Measurements from ENCODE around the gene OR5L1.

Gene OR5L1

DNA sequence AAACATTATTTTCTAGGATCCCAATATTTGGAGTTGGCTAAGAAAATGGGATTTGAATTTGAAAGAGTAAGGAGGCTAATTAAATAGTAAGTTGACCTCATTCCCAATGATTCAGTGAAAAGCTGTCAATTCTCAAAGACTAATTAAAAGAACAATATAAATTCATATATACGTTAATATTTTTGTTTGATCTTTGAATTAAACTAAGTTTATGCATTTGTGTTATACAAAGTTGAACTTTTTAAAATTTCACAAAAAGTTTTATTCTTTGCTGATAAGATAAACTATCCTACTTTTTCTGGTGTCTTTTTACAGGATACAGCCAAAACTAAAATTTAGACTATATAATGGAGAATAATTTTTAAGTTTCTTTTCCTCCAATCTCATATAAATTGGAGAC, at the start of gene OR5L1:
Gene OR5L1 (plus strand): TSS at position 301 of the 400 bp plus-strand sequence. CDS start 100 bp downstream, outside the sequence.
- DNase-seq (ENCODE audit: low read depth), result no peak

DNA sequence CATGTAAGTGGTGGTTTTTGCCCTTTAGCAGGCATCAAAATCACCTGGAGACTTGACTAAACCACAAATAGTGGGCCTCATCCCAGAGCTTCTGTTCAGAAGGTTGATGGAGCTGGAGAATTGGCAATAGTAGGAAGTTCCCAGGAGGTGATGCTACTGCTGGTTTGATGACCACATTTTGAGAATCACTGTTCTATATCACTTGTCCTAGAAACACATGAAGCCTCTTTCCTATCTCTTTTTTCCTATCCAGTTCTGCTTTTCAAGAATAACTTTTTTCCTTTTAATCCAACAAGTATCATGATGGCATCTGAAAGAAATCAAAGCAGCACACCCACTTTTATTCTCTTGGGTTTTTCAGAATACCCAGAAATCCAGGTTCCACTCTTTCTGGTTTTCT, 38.0 kb upstream of the OR5L1 start, which contains the start of gene OR5D13:
Gene OR5D13 (plus strand): TSS at position 301 of the 400 bp plus-strand sequence. CDS start 0 bp downstream, at position 301.
- DNase-seq (ENCODE audit: low read depth), result no peak

DNA sequence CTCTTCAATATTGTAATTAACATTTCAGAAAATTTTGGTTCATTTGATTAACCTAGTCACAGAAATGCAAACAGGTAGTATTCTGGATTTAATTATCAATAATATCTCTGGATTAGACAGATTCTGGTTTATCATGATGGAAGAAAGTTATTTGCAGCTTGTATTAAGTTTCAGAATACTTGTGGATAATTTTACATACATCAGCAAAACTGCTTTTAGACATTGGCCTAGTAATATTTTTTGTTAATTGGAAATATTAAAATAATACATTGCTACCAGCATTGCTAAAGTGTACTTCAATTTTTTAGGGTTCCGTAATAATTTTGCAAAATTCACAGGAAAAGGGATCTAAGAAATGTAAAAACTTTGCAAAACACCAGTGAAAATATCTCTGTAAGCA, 19.6 kb upstream of the OR5L1 start:
- DNase-seq (ENCODE audit: low read depth), result no peak

DNA sequence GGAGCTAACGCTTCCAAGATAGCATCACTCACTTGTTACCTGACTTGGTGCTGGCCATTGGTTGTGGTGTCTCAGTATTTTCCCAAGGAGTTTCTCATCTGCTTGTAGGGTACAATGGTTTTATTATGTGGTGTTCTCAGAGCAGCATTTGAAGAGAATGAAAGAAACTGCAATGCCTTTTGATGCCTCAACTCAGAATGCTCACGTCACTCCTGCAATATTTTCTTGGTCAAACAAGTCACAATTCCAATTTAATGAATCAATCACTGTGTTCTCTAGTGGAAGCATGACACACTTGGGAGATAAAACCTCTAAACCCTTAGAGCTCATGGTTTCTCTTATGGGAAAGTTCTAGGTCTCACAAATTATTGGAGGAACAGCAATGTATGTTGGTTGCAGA, 17.8 kb upstream of the OR5L1 start:
- no peak for DNase-seq (ENCODE audit: low read depth)

DNA sequence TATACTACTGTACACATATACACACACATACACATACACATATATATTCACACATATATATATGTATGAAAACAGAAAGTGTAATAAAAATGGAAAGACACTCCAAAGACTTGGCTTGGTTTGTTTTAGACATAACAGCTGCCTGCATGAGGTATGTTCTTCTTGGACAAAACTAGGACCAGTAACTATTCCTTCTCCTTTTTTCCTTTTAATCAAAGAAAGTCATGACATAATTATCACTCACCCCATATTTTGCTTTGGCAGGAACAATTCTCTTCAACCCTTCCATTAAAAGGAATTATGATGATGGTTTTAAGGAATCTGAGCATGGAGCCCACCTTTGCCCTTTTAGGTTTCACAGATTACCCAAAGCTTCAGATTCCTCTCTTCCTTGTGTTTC, 15.9 kb upstream of the OR5L1 start, which contains the start of gene OR5D14:
Gene OR5D14 (plus strand): TSS at position 301 of the 400 bp plus-strand sequence. CDS start 0 bp downstream, at position 301.
- DNase-seq (ENCODE audit: low read depth), result no peak

DNA sequence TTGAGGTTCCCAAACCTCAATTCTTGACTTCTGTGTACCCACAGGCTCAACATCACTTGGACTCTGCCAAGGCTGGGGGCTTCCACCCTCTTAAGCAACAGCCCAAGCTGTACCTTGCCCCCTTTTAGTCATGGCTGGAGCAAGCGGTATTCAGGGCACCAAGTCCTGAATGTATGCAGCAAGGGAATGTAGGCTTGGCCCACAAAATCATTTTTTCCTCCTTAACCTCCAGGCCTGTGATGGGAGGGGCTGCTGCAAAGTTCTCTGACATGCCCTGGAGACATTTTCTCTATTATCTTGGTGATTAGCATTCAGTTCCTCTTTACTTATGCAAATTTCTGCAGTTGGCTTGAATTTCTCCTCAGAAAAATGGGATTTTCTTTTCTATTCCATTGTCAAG, 4.9 kb upstream of the OR5L1 start:
- DNase-seq (ENCODE audit: low read depth), result no peak

DNA sequence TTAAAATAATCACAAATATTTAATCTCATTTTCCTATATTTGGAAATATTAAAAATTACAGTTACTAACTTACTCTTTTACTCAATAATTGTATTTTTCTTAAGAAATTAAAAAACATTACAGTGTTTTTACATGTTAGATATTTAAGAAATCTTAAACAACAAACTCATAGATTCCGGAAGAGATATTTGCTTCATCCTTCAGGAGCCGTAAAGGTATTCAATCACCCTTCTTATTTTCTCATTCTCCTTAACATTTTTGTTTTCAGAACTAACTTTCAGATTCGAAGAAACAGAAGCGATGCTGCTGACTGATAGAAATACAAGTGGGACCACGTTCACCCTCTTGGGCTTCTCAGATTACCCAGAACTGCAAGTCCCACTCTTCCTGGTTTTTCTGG, 8.2 kb downstream of the OR5L1 start, which contains the start of gene OR5D18:
Gene OR5D18 (plus strand): TSS at position 301 of the 400 bp plus-strand sequence. CDS start 0 bp downstream, at position 301.
- no peak for DNase-seq (ENCODE audit: low read depth)

DNA sequence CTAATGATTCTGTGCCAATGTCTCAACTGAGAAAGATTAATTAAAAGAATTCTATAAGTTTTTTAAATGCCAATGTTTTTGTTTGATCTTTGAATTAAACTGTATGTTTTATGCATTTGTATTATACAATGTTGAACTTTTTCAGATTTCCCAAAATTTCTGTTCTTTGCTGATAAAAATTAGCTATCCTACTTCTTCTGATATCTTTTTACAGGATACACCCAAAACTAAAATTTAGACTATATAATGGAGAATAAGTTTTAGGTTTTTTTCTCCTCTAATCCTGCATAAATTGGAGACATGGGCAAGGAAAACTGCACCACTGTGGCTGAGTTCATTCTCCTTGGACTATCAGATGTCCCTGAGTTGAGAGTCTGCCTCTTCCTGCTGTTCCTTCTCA, 15.8 kb downstream of the OR5L1 start, which contains the start of gene OR5L2:
Gene OR5L2 (plus strand): TSS at position 301 of the 400 bp plus-strand sequence. CDS start 0 bp downstream, at position 301.
- no peak for DNase-seq (ENCODE audit: low read depth)

DNA sequence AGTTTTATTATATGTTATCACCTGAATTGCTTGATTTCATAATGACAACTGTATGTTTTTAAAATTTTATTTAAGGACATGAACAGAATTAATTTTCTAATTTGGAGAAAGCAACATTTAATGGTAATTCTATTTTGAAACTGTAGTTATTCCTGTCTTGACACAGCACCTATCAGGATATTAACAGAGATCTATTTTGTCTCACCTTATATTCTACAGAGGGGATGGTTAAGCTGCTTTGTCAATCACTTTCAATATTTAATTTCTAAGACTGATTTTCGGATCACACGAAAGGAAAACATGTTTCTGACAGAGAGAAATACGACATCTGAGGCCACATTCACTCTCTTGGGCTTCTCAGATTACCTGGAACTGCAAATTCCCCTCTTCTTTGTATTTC, 27.3 kb downstream of the OR5L1 start, which contains the start of gene OR5D16:
Gene OR5D16 (plus strand): TSS at position 301 of the 400 bp plus-strand sequence. CDS start 0 bp downstream, at position 301.
- DNase-seq (ENCODE audit: low read depth), result no peak

DNA sequence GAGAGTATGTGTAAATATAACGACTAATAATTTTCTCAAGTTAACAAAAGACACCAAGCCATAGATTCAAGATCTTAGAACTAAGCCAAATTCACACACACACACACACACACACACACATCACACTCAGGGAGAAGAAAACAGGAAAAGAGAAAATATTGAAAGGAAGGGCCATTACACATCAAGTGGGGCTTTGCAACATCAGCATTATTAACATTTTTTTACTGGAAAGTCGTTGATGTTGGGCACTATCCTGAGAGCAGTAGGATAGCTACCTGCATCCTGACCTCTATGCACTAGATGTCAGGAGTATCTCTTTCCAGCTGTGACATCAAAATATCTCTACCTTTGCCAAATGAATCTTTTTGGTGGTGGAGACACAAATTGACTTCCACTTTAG, 36.3 kb downstream of the OR5L1 start:
- DNase-seq (ENCODE audit: low read depth), result no peak

DNA sequence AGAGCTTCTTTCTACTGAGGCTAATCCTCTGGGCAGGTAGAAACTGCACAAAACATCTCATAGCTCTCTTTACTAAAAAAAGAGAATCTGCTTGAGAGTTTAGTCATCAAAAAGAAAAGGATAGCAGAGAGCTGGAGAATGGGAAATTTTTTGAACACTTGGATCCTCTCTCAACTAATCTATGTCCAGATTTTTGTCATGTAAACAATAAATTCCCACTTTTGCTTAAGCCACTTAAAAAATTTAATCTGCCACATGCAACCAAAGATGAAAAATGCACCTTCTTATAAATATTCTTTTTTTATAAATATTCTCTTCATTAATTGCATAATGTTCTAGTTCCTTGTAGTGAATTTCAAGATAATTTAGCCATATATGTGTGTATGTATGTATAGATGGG, 37.9 kb downstream of the OR5L1 start:
- DNase-seq (ENCODE audit: low read depth), result no peak

DNA sequence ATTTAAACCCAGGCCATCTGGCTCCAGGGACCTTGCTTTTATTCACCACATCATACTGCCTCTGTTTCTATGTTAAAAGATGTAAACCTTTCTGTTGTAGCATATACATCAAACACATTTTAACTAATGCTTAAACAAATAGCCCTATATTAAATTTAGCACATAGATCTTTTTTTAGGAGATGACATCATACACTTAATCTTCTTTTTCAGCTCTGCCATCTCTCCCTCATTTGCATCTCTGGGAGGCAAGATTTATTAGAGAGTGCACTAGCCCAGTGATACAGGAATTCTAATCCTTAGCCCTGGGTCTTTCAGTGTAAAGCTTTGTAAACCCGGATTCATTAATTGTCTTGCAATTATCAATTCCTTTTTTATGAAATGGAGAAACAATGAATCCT, 41.0 kb downstream of the OR5L1 start:
- DNase-seq (ENCODE audit: low read depth), result no peak

DNA sequence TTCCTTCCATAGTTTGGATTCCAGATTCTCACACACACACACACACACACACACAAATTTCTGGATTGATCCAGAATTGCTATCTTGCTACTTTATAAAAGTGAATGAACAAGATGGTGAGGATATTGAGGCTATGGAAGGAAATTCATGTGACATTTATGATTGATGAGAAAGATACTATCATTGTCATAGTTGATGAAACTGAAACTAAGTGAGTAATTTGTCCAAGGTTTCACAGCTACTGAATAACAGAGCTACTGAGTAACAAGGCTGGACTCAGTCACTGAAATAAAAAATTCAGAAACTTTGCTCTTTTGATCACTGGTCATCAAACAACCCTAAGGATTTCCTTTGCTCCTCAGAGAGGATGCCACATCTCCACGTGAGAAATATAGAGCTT, 43.5 kb downstream of the OR5L1 start:
- no peak for DNase-seq (ENCODE audit: low read depth)

All from stimulated activated CD8-positive, alpha-beta memory T cell treated with anti-CD3 and anti-CD28 coated beads, Interleukin-4, amount 100 ng/mL, for 24 hours (primary cell).